ENCODE data around the gene PEX6. TPM values are rescaled to one million over a fixed set of nuclear protein-coding genes. Genes with fewer than 3 reads are reported as not detected.

The PEX6 gene
- total RNA-seq, 1 experiment from 2014 or later, result 25.1 TPM

DNA sequence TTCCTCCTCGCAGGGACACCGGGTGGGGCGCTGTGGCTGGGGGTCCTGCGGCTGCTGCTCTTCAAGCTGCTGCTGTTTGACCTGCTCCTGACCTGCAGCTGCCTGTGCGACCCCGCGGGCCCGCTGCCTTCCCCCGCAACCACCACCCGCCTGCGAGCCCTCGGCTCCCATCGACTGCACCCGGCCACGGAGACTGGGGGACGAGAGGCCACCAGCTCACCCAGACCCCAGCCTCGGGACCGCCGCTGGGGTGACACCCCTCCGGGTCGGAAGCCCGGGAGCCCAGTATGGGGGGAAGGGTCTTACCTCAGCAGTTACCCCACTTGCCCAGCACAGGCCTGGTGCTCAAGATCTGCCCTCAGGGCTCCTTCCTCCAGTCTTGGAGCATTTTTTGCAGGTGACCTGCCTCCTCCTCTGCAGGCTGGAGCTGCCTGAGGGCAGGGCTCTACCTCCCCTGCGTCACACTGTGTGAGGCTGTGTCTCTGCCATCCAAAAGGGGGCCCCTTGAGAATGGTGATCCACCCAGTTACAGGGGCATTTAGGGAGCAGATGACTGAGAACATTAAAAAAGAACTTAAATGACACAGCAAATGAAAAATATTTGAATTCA is 53.6 kb downstream of the PEX6 start:
- Histone ChIP-seq H3K4me3 (no peak overlapping the region), H3K27ac (no peak overlapping the region), H3K4me1 (replicated peaks) (peaks cover 13% of the 10 kb centered on the region), H3K27me3 (replicated peaks) (no peaks in the 10 kb centered on the region), H3K36me3 (no peaks in the 10 kb centered on the region), H3K9me3 (replicated peaks) (no peaks in the 10 kb centered on the region)
- DNase-seq (ENCODE audit: low read depth in 1 of 2, low spot score in 2 of 2), result no peak

DNA sequence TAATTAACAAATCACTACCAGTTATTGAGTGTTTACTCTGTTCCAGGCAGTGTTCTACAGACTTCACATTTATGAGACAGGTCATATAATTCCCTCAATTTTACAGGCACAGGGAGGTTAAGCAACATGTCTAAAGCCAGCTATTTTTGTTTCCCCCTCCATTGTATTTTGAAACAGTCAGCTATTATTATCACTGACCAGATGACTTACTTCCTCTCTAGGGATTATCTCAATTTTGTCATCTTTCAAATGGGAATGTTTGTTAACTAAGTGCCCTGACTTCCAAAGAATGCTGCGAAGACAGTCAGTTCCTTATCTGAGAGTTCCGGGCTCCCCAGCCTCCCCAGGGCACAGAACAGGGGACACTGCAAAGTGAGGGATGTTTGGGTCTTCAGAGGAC is 55.3 kb downstream of the PEX6 start:
- Histone ChIP-seq H3K36me3 (no peaks in the 10 kb centered on the region), H3K9me3 (replicated peaks) (no peaks in the 10 kb centered on the region), H3K27me3 (replicated peaks) (no peaks in the 10 kb centered on the region), H3K27ac (no peak overlapping the region), H3K4me1 (replicated peaks) (peaks cover 21% of the 10 kb centered on the region), H3K4me3 (no peak overlapping the region)
- DNase-seq (ENCODE audit: low read depth in 1 of 2, low spot score in 2 of 2), result no peak

DNA sequence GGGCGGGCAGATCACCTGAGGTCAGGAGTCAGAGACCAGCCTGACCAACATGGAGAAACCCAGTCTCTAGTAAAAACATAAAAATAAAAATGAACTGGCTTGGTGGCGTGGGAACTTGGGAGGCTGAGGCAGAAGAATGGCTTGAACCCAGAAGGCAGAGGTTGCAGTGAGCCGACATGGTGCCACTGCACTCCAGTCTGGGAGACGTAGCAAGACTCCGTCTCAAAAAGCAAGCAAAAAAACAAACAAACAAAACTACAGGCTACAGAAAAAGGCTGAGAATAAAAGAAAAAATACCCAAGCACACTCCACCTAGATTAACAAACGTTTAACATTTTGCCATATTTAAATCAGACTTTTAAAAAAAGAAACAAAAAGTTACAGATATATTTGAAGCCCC is 57.2 kb downstream of the PEX6 start:
- Histone ChIP-seq H3K4me3 (no peak overlapping the region), H3K9me3 (replicated peaks) (no peaks in the 10 kb centered on the region), H3K27me3 (replicated peaks) (no peaks in the 10 kb centered on the region), H3K27ac (no peak overlapping the region), H3K36me3 (no peaks in the 10 kb centered on the region), H3K4me1 (replicated peaks) (peaks cover 15% of the 10 kb centered on the region)
- DNase-seq (ENCODE audit: low read depth in 1 of 2, low spot score in 2 of 2), result no peak

GRCh38 chr6:42916288-42916687 is 62.7 kb downstream of the PEX6 start:
- Histone ChIP-seq H3K36me3 (no peaks in the 10 kb centered on the region), H3K4me1 (replicated peaks) (peaks cover 23% of the 10 kb centered on the region), H3K27ac (no peak overlapping the region), H3K4me3 (no peak overlapping the region), H3K27me3 (replicated peaks) (no peaks in the 10 kb centered on the region), H3K9me3 (replicated peaks) (no peaks in the 10 kb centered on the region)
- DNase-seq (ENCODE audit: low read depth in 1 of 2, low spot score in 2 of 2), result no peak

- Histone ChIP-seq H3K27me3 (replicated peaks) (no peaks in the 10 kb centered on the region), H3K9me3 (replicated peaks) (no peaks in the 10 kb centered on the region), H3K4me1 (replicated peaks) (peaks cover 23% of the 10 kb centered on the region), H3K4me3 (no peak within 1 kb of the TSS), H3K36me3 (no peaks in the 10 kb centered on the region), H3K27ac (no peak within 1 kb of the TSS)
- no peak for DNase-seq (ENCODE audit: low read depth in 1 of 2, low spot score in 2 of 2)
Measured at GRCh38 chr6:42915732-42916131, 63.2 kb downstream of the PEX6 start, which contains the start of gene PTCRA. PTCRA (plus strand) TSS chr6:42916053; CDS start chr6:42916070, 17 bp downstream.

DNA sequence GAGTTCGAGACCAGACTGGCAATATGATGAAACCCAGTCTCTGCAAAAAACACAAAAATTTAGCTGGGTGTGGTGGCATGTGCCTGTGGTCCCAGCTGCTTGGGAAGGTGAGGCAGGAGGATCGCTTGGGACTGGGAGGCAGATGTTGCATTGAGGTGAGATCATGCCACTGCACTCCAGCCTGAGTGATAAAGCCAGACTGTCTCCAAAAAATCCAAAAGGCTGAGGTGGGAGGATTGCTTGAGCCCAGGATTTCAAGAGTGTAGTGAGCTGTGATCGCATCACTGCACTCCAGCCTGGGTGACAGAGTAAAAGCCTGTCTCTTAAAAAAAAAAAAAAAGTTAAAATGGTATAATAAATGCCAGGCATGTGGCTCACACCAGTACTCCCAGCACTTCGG is 64.4 kb downstream of the PEX6 start:
- H3K9me3 ChIP-seq (replicated peaks), result no peaks in the 10 kb centered on the region
- no peak for DNase-seq (ENCODE audit: low read depth in 1 of 2, low spot score in 2 of 2)

More for the DNA sequence above, 64.4 kb downstream of the PEX6 start:
- Histone ChIP-seq H3K4me3 (no peak overlapping the region), H3K27me3 (replicated peaks) (no peaks in the 10 kb centered on the region), H3K36me3 (no peaks in the 10 kb centered on the region), H3K27ac (no peak overlapping the region), H3K4me1 (replicated peaks) (peaks cover 13% of the 10 kb centered on the region)

Other genes starting within 250 kb of the PEX6 start
- 51.0 and 73.6 TPM in 2 replicates for gene TBCC, start 233.1 kb downstream of the PEX6 start, total RNA-seq (2014; rRNA removed; shearing (Covaris generic))
- gene BICRAL, start 197.1 kb downstream of the PEX6 start, total RNA-seq (2014; rRNA removed; shearing (Covaris generic)), result 2.2 and 4.0 TPM in 2 replicates
- 90.0 and 114 TPM in 2 replicates for gene RPL7L1, start 99.6 kb downstream of the PEX6 start, total RNA-seq (2014; rRNA removed; shearing (Covaris generic))
- not detected in 2 replicates for gene PTCRA, start 63.1 kb downstream of the PEX6 start, total RNA-seq (2014; rRNA removed; shearing (Covaris generic))
- gene CNPY3, start 49.7 kb downstream of the PEX6 start, total RNA-seq (2014; rRNA removed; shearing (Covaris generic)), result 34.3 and 55.2 TPM in 2 replicates
- gene GNMT, start 18.4 kb downstream of the PEX6 start, total RNA-seq (2014; rRNA removed; shearing (Covaris generic)), result 0.58 TPM in 1 of 2 replicates, not detected in the other
- 63.4 and 78.4 TPM in 2 replicates for gene PPP2R5D, start 5.4 kb upstream of the PEX6 start, total RNA-seq (2014; rRNA removed; shearing (Covaris generic))
- gene MEA1, start 34.8 kb upstream of the PEX6 start, total RNA-seq (2014; rRNA removed; shearing (Covaris generic)), result 118 and 134 TPM in 2 replicates
- 109 and 118 TPM in 2 replicates for gene KLHDC3, start 35.1 kb upstream of the PEX6 start, total RNA-seq (2014; rRNA removed; shearing (Covaris generic))
- 143 and 184 TPM in 2 replicates for gene RRP36, start 42.4 kb upstream of the PEX6 start, total RNA-seq (2014; rRNA removed; shearing (Covaris generic))
- gene CUL7, start 74.7 kb upstream of the PEX6 start, total RNA-seq (2014; rRNA removed; shearing (Covaris generic)), result 13.7 and 18.8 TPM in 2 replicates
- gene MRPL2, start 80.3 kb upstream of the PEX6 start, total RNA-seq (2014; rRNA removed; shearing (Covaris generic)), result 24.6 and 34.3 TPM in 2 replicates
- 9.7 and 10.5 TPM in 2 replicates for gene KLC4, start 80.5 kb upstream of the PEX6 start, total RNA-seq (2014; rRNA removed; shearing (Covaris generic))
- 60.6 and 87.0 TPM in 2 replicates for gene PTK7, start 97.1 kb upstream of the PEX6 start, total RNA-seq (2014; rRNA removed; shearing (Covaris generic))
- gene SRF, start 192.1 kb upstream of the PEX6 start, total RNA-seq (2014; rRNA removed; shearing (Covaris generic)), result 37.8 and 47.8 TPM in 2 replicates
- 8.3 and 15.7 TPM in 2 replicates for gene CUL9, start 203.0 kb upstream of the PEX6 start, total RNA-seq (2014; rRNA removed; shearing (Covaris generic))

Data from SJSA1 (cell line).